ENCODE data around the gene COLGALT1.

- TF ChIP-seq RAD21 (IDR thresholded peaks at IDR 0.05; ENCODE audit: low read depth) (no peak), EZH2 (IDR thresholded peaks at IDR 0.05) (no peak), CTCF (IDR thresholded peaks at IDR 0.05 in 2 of 3, conservative IDR thresholded peaks at IDR 0.05 in 1 of 3; ENCODE audit: borderline replicate concordance in 1 of 3, insufficient read depth in 1 of 3, low read depth in 2 of 3, low read length in 2 of 3) (no peak), POLR2A (IDR thresholded peaks at IDR 0.05; ENCODE audit: borderline replicate concordance, extremely low read depth, insufficient read depth, insufficient read length) (no peak)
Observed at GRCh38 chr19:17618281-17618903, 62.9 kb downstream of the COLGALT1 start.

Measured in HCT116 (cell line).